GM19351 (cell line): Measurements from ENCODE around the gene DNASE1L2.

Experiments
- ATAC-seq: cut with Tn5 transposase; IDR thresholded peaks from one replicate; pipeline ENCODE4 v1.9.1; 2021; ENCODE audit warnings: mild to moderate bottlenecking, moderate library complexity; ENCODE audit not compliant: unreplicated experiment

Gene DNASE1L2, protein sequence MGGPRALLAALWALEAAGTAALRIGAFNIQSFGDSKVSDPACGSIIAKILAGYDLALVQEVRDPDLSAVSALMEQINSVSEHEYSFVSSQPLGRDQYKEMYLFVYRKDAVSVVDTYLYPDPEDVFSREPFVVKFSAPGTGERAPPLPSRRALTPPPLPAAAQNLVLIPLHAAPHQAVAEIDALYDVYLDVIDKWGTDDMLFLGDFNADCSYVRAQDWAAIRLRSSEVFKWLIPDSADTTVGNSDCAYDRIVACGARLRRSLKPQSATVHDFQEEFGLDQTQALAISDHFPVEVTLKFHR

DNA sequence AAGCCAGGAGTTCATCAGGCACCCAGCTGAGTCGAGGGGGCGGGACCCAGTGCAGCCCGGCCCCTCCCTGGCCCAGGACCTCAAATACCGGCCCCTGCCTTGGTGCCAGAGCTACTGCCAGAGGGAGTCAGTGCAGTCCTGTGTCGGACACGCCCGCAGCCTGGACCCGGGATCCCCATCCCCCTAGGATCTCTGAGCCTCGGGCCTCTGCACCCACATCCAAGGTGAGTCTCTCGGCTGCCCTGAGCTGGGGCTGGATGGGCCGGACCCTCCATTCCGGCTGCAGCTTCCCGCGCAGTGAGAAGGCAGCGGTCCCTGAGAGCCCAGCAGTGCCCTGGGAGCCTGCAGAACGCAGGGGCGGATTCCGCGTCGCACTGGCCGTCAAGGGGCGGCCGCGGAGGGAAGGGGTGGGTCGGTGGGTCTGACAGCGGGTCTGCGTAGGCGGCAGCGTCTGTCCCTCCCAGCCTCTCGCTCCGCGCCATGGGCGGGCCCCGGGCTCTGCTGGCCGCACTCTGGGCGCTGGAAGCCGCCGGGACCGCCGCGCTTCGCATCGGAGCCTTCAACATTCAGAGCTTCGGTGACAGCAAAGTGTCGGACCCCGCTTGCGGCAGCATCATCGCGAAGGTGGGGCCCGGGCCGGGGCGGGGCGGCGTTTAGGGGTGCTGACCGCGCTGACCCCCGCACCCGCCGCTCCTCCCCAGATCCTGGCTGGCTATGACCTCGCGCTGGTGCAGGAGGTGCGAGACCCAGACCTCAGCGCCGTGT lies at the start of gene DNASE1L2:
TSS of gene DNASE1L2 (plus strand) at position 108 of the 765 bp plus-strand sequence. CDS start at position 481, 373 bp downstream.
- no peak for ATAC-seq

DNA sequence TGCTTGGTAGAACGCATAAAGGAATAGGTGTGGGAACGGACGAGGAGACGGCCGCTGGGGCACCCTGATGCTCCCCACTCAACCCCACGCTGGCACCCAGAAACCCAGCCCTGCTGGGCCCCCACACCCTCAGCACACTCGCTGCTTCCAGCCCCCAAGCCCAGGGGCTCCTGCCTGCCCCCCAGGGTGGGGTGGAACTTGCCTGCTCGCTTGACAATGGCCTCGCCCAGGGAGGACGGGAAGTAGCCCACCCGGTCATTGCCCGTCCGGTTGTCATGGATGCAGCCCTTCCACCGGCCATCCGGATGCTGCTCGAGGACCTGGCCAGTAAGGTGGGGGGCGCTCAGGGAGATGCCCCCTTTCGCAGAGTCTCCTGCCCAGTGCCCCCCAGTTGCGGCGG lies 49.7 kb upstream of the DNASE1L2 start:
- ATAC-seq = no peak

DNA sequence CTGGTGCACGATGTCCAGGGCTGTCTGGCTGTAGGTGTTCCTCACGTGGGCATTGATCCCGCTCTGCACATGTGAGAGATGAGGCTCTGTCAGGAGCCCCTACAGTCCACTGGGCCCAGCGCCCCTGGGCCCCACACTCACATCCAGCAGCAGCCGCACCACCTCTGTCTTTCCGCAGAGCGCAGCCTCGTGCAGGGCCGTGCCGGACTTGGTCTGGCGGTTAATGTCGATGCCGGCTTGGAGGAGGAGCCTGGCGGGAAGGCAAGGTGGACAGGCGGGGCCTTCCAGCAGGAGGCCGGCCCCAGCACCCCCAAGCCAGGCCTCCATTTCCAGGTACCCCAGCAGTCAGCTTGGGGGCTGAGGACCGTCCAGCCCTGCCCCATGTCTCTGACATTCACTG lies 49.0 kb upstream of the DNASE1L2 start:
- no peak for ATAC-seq

DNA sequence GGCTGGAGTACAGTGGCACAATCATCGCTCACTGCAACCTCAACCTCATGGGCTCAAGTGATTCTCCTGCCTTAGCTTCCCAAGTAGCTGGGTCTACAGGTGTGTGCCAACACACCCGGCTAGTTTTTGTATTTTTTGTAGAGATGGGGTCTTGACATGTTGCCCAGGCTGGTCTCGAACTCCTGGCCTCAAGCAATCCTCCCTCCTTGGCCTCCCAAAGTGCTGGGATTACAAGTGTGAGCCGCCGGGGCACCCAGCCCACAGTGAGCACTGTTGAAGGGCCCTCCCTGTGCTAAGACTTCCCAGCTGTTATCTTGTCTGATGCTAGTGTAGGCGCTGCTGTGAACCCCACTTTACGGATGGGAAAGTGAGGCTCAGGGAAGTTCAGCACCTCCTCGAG lies 47.8 kb upstream of the DNASE1L2 start:
- ATAC-seq = no peak

DNA sequence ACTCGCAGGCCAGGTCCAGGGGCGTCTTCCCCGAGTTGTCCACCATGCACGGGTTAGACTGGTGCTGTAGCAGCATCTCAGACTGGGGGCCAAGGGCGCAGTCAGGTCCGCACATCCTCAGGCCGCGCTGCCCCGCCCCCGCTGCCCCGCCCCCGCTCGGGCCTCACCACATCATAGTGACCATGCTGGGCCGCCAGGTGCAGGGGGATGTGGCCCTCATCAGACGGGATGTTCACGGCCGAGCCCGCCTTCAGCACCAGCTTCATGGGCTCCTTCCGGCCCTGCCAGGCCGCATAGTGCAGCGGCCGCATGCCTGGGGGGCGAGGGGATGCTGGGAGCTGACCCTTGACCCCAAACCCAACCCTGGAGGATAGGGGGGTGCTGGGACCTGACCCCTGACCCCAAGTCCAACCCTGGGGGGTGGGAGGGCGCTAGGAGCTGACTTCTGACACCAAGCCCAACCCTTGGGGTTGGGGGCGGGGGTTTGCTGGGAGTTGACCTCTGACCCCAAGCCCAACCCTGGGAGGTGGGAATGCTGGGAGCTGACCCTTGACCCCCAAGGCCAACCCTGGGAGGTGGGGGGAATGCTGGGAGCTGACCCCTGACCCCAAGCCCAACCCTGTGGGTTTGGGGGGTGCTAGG lies 46.9 kb upstream of the DNASE1L2 start:
- no peak for ATAC-seq

DNA sequence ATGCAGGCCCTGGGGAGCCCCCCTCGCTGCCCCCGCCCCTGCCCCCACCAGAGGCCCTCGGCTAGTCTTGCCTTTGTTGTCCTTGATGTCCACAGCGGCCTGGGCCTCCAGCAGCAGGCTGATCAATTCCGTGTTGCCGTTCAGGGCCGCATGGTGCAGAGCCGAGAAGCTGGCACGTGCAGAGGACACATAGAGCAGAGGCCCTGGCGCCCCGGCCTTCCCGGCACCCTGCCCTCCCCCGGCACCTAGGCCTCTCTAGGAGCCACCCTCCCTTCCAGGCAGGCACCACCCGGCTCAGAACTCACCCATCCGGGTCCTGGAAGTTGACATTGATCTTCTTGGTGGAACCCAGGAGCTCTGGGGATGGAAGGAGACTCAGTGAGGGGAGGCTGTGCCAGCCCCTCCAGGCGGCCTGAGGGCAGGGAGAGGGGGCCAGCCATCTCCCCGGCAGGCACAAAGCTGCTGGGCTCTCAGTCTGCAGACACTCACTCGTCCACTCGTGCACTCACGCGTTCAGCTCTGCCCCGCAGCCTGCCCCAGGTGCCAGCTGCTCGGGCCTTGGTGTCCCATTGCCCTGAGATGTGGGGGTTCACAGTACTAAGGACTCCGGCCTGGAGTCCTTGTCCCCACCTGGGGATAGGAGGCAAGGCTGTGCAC lies 46.1 kb upstream of the DNASE1L2 start:
- ATAC-seq = no peak

DNA sequence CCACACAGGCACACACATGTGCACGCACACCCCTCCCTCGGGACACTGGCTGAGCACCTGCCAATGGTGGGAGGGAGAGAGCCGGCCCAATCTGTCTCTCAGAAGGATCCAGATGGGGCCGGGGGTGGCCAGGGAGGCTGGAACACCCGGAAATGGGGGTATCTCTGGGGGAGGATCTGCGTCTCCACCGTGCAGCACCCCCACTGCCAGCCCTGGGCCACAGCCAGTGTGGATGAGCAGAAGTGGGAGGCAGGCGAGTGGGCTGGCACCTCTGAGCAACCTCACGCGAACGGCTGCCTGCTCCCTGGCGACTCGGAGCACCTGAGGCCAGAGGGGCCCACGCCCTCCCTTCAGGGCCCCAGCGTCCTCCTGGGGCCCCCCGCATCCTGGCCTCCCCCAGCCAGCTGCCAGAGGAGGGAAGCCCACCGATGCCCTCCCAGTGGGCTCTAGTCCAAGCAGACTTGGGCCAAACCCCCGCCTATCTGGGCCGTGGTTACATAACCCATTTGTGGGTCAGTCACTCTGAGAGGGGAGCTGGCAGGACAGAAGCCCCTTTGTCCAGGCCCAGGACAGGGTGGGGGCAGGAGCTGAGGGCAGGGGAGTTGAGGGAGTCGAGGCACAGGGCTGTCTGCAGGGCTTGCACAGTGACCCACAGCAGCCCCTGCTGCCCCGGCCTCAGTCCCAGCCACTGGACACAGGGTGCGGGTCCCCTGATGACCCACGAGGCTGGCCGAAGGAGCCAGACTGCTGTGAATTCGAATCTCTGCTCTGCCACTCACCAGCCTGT lies 45.4 kb upstream of the DNASE1L2 start:
- ATAC-seq = no peak

DNA sequence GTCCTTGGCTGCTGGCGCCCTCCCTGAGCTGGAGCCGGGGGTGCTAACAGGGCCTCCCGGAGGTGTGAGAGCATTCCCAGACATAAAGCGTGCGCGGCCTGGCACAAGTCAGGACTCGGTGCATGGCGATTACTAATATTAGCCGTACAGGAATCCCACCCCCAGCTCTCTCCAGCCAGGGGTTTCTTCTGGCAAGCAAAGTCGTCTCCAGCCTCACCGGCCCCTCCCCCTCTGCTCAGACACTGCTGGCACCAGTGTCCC lies 44.9 kb upstream of the DNASE1L2 start:
- ATAC-seq = no peak

DNA sequence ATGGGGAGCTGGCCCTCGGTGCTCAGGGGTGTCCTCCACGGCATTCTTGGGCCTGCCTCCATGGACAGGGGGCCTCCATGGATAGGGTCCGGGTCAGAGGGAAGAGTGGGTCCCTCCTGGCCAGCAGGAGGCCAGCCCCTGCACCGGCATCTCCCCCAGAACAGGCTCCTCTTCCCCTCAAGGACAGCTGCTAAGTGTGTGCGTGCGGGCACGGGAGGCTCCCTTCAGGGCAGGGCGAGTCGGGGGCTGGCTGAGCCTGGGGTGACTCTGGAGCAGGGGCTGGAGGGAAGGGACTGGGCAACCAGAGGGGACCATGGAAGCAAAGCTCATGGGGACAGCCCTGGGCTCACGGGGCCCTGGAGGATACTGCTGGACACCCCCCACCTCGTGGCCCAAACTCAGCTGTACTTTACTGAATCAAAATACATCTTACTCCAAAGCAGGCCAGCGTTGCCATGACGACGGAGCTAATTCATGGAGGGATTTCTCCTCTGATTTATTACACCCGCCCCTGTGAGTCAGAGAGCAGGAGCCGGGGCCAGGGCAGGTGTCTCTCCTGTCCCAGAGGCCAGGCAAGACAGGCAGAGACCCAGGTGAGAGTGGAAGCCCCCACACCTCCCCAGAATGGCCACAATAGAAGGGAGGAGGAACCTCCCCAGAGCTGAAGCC lies 41.9 kb upstream of the DNASE1L2 start:
- ATAC-seq = no peak

DNA sequence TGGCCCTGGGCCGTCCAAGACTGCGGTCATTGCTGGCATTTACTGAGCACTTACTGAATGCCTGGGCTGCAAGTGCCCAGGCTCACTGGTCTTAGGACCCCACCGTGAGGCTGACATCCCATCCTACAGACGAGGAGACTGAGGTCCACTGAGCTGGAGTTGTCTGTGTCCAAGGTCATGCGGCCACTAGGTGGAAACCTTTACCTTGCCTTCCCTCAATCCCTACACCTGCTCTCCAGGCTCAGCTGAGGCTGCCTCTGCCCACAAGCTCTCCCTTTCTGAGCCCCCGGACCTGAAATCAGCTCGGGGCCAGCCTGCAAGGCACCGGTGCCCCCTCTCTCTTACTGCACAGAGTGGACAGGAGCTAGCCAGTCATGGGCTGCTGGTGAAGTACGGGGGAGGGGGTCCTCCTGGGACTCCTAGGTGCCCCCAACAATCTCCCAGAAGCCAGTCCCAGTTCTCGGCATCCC lies 41.4 kb upstream of the DNASE1L2 start:
- ATAC-seq = no peak

DNA sequence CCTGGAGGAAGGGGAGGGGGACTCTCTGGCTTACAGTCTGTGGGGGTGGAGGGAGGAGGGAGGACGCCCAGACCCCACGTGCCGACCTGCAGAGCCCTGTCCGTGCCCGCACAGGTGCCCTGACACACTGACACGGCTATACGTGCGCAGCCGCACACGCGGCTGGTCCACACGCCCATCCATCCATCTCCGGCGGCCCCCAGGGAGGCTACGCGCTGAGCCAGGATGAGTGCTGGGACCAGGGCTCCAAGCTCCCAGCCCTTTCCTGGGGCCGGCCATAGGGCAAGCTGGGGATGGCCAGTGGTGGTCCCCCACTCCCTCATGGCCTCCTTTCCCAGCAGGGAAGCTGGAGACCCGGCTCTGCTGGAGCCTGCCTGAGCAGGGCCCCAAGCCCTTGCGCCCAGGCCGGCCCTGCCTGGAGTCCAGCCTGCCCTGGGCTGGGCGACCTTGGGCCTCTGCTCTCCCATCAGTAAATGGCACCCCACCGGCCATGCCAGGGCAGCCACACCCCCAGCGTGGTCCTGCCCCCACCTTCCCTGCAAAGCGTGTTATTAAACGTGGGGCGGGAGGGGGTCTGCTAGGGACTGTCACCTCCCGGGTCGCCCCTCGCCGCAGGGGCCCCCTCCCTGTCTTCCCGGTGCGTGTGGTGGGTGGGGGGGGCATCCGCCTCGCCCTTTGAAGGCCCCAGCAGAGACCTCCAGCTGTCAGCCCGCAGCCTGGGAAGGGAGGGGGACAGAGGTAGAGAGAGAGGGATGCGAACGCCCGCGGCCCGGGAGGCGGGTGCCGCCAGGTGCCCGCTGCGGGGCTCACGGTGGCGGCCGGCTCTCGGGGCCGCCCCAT lies 40.7 kb upstream of the DNASE1L2 start:
- ATAC-seq = no peak

DNA sequence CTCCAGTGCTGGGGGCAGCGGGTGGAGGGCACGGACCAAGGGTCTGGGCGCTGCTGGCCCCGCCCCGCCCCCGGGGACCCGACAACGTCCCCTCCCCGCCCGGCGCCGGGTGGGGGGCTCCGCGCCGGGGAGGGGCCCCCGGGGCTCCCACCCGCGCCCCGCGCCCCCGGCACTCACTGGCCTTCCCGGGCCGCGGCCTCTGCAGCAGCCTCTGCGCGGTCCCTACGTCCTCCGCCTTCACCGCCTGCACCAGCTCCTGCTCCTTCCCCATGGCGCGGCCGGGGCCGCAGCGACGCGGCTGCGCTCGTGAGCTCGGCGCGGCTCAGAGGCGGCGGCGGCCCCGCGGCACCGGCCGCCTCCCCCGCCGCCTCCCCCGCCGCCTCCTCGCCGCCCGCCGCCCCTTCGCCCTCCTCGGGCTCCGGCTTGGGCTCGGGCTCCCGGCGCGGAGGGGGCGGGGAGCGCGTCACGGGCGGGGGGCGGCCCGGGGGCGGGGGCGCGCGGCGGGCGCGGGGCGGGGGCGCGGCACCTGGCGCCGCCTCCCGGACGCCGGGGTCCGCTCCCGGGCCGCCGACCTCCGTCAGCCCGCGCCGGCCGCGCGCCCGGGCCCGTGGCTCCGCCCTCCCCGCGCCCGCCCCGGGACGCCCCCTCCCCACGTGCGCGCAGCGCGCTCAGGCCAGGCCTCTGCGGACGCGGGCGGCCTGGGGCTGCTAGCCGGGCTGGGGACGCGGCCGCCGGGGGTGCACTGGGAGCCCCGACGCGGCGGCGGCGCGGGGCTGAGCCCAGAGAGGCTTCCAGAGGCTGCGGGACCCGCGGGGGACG lies 39.9 kb upstream of the DNASE1L2 start, which contains the start of gene CASKIN1:
TSS of gene CASKIN1 (minus strand) at position 444 of the 819 bp plus-strand sequence. CDS start at position 271, 173 bp downstream.
- no peak for ATAC-seq

DNA sequence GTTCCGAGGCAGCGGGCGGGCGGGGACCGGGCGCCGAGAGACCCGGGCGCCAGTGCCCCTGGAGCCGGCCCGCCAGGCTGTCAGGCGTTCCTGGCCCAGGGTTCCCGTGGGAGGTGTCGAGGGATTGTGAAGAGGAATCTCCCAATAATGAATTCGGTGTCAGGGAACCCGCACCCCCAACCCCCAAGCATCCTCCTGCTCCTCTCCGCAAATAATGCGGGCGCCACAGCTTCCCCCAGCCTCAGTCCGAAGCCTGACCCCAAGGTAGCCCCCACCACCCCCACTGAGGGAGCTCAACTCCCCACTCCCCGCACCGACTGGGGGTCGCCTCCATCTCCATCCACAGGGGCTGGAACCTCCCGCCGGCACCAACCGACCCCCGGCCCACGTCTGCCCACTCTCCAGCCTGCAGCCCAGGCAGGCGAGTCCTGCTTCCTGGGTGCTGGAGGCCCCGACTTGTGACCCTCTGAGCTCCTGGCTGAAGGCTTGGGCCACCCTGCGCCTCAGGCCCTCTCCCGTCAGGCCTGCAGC lies 39.2 kb upstream of the DNASE1L2 start:
- ATAC-seq = no peak

DNA sequence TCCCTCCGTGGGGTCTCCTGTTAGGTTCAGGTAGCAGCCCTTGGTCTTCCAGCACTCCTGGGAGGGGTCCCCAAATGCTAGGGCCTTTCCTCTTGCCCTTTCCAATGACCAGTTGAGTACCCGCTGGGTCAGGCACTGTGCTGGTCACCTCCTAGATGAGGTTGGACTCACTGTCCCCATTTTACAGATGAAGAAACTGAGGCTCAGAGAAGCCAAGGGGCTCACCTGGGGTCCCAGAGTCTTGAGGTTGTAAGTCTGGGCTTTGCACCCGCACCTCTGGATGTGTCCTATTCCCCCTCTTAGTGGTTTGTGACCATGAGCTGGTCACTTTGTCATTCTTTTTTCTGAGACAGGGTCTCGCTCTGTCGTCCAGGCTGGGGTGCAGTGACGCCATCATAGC lies 38.5 kb upstream of the DNASE1L2 start:
- no peak for ATAC-seq

DNA sequence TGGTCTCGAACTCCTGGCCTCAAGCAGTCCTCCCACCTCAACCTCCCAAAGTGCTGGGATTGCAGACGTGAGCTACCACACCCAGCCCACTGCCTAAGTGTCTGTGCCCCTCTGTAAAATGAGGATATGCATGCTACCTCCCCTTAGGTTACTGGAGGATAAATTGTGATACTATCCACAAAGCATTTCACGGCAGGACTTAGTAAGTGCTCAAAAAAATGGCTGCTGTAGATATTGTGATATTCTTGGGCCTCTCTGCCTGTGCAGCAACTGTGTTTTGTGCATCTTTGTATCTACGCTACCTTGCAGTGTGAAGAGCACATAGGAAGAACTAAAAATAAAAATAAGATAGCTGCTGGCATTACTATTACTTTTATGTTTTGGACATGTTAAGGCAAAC lies 38.0 kb upstream of the DNASE1L2 start:
- ATAC-seq = no peak

DNA sequence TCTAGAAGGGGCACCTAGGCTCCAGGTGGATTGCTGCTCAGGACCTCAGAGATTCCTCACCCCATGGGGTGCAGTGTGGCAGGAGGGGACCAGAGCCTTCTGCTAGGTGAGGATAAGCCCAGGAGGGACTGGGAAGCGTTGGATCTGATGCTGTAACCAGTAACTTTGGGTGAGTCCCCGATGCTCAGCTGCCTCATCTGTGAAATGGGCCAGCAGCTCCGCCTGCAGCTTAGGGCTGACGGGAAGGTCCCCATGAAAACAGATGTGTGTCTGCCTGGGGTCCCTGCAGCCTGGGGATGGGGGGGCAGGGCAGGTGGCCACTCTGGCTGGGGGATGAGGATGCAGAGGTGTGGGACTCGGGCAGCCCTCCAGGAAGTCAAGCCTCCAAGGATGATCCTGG lies 37.1 kb upstream of the DNASE1L2 start:
- ATAC-seq = no peak

DNA sequence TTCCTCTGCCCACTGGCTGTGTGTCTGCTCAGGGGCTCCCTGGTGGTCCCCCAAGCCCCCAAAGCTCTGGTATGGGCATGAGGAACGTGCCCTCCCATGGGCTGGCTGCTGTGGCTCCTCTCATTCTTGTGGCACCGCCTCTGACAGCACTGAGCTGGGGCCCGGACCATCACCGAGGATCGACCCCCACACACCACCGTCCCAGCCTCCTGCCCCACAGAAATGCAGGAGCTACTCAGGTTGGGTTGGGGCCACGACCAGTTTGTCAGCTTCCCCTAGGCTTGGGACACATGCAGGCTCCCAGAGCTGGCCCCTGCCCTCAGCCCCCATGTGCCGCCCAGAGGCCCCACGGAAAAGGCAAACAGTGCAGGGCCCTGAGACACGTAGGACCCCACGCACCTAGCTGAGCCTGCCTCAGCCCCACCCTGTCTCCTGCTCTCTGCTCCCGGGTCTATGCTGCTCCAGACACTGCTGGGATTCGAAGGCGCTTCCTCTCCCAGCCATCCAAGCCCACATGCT lies 36.6 kb upstream of the DNASE1L2 start:
- ATAC-seq = no peak

DNA sequence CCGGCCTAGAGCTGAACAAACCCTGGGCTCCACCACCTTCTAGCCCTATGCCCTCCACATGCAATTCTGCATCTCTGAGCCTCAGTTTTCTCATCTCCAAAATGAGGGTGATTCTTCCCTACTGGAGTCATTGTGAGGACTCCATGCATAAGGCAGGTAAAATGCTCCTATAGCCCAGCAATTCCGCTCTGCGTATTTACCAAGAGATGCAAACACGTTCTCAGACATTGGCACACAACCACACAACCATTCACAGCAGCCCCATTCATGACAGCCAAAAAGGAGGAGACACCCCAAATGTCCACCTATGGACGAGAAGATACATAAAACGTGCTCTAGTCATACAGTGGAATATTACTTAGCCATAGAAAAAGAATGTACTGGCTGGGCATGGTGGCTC lies 35.9 kb upstream of the DNASE1L2 start:
- no peak for ATAC-seq
